NCI-H524 (cell line): Measurements from ENCODE around the gene ALOX15.
"Not testable (repeated sequence)": the region's sequence is repeated elsewhere in the genome, so short reads cannot be mapped to it uniquely, and the experiment has no call there.

Source experiments
- DNase-seq, 2 experiments: peaks; one replicate each; lab custom pipeline; 2025; lab: John Stamatoyannopoulos, UW

Gene ALOX15

DNA sequence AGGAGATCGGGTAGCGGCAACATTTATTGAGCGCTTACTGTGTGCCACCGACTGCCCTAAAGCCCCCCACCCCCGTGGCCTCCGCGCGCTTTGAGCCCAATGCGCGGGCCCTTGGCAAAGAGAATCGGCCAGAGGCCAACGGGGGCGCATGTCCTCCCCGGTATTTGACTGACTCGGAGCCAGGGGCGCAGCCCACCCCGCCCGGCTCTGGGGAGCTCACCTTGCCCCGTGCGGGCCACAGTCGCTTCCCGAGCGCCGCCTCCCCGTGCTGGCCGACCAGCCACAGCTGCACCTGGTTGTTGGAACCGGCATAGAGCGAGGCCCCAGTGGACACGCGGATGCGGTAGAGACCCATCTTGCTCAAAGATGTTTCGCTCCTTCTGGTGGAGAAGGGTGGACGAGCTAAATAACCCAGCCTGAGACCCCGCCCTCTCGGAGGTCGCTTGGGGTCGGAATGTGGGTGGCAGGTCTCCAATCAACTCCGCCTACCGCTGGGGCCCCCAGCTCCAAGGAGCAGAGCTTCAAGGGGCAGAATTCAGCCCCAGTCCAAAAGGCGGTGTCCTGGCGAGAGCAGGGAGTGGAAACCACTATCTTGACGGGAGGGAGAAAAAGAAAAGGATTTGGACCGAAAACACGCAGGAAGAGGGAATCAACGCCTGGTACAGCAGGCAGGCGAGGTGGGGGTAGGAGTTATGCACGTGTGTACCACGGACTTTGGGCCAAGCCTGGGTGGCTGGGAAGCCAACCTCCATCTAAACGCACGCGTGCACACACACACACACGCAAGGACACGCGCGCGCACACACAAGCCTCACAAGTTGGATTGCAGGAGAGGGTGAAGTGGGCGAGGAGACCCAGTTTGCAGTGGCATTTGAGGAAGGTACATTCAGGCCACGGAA lies at the start of gene ALOX15:
Gene ALOX15 (minus strand): TSS at position 382 of the 899 bp plus-strand sequence. CDS start 27 bp downstream, at position 355.
- DNase-seq = no peak

DNA sequence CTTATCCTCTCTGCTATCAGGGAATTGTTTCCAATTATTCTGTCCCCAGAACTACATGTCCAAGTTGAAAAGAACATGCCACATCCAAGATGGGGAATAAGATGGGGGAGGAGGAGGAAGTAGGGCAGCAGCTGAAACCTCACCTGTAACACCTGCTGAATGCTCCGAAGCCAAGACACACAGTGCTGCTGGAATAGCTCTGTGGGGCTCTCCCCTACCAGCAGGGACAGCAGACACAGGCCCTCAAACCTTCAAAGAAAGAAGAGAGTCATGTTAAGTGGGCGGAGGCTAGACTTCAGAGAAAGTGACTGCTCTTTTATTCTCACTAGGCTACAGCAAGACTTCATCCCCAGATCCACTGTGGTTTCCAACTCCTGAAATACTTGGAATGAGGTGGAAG lies 49.3 kb upstream of the ALOX15 start:
- DNase-seq = no peak

- DNase-seq = not testable (repeated sequence)
Measured at GRCh38 chr17:4689872-4690271, 48.4 kb upstream of the ALOX15 start.

DNA sequence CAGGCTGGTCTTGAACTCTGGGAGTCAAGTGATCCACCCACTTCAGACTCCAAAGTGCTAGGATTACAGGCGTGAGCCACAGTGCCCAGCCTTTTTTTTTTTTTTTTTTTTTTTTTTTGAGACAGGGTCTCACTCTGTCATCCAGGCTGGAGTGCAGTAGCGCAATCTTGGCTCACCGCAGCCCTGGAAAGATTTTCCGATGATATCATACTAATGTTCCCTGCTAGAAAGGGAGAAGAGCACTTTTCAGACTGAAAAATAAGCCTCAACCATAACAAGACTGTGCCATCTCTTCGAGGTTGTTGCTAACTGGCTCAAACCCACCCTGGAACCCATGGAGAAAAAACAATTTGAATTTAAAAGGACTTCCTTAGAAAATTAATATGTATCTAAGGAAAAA lies 42.3 kb upstream of the ALOX15 start:
- not testable (repeated sequence) for DNase-seq

GRCh38 chr17:4679658-4680057 lies 38.2 kb upstream of the ALOX15 start:
- DNase-seq = no peak

DNA sequence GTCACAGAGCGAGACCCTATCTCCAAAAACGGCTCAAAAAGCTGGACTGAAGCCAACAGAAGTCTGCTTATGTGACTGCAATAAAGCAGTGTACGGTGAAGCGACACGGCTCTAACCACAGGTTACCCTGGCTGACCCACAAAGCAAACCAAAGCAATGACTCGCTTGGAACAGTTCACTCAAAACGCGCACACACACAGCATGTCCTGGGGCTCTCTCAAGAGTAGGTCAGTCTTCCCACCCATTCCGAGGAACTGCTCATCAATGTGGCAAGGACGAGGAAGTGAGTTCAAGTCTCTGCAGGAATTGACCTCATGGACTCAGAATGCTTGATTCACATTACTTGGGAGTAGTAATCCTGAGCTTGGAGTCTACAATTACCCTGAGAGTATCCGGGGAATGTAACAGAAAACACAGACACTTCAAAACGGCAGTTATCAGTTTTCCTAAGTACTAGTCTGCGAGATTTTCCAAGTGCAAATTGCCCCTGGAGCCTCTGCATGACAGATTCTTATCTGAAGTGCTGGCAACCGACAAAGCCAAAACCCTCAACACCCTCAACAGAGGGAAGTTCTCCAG lies 37.1 kb upstream of the ALOX15 start:
- DNase-seq = no peak

- DNase-seq = no peak
Measured at GRCh38 chr17:4676791-4677190, 35.3 kb upstream of the ALOX15 start.

- DNase-seq = no peak
Measured at GRCh38 chr17:4675791-4676190, 34.3 kb upstream of the ALOX15 start.

- DNase-seq = no peak
Measured at GRCh38 chr17:4674685-4674998, 33.2 kb upstream of the ALOX15 start.

GRCh38 chr17:4673986-4674684 lies 32.7 kb upstream of the ALOX15 start:
- no peak for DNase-seq

DNA sequence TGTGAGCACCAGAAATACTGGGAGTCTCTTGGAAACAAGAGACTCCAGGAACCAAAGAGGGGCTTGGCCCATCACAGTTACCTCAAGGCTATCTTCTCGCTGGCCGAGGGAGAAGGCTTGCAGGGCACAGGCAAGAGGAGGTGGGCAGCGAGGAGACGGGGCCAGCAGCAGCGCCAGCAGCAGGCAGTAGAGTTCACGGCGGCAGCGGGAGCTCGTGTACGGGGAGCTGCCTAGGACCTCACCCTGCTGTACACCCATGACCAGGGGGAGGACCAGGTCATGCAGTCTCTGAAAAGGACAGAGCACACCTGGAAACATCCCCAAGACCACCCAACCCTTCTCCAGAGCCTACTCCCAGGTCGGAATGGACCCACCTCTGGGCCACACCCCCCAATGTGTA lies 31.7 kb upstream of the ALOX15 start:
- DNase-seq = no peak

GRCh38 chr17:4672751-4673150 lies 31.3 kb upstream of the ALOX15 start:
- no peak for DNase-seq

- DNase-seq = no peak
Measured at GRCh38 chr17:4672055-4672630, 30.7 kb upstream of the ALOX15 start.

DNA sequence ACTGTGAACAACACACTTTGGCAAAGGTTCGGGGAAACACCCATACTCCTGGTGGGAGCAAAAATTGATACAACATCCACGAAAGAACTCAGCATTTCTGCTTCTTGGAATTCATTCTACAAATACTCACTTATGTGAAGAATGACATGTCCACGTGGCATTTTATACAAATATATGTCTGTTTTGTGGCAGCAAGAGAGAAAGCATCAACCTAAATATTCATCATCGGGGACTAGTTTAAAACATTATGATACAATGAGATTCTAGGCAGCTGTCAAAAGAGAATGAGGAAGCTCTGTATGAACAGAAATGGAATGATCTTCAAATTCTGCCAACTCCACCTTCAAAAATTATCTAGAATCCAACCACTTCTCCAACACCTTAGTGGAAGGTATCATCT lies 25.7 kb upstream of the ALOX15 start:
- no peak for DNase-seq

DNA sequence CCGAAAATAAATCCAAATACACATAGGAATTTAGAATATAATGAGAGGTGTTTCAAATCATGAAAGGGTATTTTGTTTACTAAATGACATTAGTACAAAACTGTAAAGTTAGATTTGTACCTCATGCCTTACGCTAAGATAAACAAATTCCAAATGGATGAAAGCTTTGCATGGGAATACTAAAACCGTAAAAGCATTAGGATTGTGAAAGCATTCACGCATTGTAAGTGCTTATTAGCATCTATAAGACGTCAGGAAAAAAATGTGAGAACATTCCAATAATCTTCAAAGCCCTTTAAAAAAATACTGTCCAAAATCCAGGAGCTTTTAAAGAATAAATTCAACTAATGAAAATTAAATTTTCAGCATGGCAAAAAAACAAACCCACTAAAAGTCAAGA lies 24.8 kb upstream of the ALOX15 start:
- no peak for DNase-seq

GRCh38 chr17:4665027-4665426 lies 23.5 kb upstream of the ALOX15 start:
- DNase-seq = no peak

DNA sequence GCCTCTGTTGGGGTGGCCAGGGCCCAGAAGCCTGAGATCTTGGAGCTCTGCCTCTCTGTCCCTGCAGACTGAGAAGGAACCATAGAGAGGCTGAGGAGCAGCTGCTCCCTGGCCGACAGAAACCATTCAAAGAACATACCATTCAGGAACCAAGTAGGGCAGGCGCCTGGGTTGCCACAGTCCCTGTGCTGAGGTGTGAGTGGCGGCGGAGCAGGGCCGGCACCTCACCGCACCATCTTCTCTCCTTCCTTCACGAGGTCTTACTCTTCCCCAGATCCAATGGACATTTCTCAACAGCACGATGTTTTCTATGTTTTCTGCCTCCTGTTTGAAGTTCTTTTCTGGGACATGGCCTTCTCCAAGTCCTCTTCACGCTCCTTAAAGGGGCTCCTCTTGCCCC lies 22.8 kb upstream of the ALOX15 start:
- DNase-seq = no peak

DNA sequence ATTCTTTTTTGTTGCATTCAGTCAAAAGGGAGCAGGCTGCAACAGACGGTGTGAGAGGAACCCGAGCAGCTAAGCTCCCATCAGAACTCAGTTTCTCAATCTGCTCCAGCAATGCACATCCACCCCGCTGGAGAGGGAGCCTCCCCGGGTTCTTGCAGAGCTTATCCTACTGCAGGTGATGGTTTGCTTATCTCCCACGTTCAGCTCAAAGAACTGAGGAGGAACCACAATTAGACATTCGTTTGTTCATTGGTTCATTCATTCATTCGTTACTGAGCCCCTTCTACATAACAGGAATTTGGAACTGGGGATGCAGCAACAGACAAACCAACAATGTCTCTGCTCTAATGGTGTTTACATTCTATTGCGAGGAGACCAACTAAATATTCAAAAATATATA lies 22.2 kb upstream of the ALOX15 start:
- DNase-seq = no peak

GRCh38 chr17:4658478-4659305 lies 17.2 kb upstream of the ALOX15 start:
- DNase-seq = no peak

GRCh38 chr17:4657678-4658077 lies 16.2 kb upstream of the ALOX15 start:
- DNase-seq = no peak

DNA sequence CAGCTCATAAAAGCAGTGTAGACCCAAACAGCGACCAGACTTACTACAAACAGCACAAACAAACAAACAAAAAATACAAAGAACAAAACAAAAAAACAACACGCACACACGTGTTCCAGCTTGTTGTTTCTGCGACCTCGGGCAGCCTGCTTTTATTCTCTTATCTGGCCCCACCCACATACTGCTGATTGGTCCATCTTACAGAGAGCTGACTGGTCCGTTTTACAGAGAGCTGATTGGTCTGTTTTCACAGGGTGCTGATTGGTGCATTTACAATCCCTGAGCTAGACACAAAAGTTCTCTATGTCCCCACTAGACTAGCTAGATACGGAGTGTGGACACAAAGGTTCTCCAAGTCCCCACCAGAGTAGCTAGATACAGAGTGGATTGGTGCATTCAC lies 14.5 kb upstream of the ALOX15 start:
- not testable (repeated sequence) for DNase-seq

- no peak for DNase-seq
Measured at GRCh38 chr17:4652997-4653396, 11.5 kb upstream of the ALOX15 start.
